ENCODE data around the gene MLIP. TPM values are rescaled to one million over a fixed set of nuclear protein-coding genes. Genes with fewer than 3 reads are reported as not detected.

The MLIP gene
- total and polyA plus RNA-seq, 9 donors, result 0.05 to 1.2 (median 0.40) TPM; not detected in 4

GRCh38 chr6:54093326-54093948 lies 17.8 kb upstream of the MLIP start:
- Histone ChIP-seq H3K9me3 (no peaks in the 10 kb centered on the region), H3K27ac (no peak overlapping the region), H3K27me3 (no peaks in the 10 kb centered on the region), H3K36me3 (no peaks in the 10 kb centered on the region), H3K4me3 (no peak overlapping the region), H3K4me1 (ENCODE audit: insufficient read depth) (no peaks in the 10 kb centered on the region)
- TF ChIP-seq POLR2A (IDR thresholded peaks at IDR 0.05) (no peak), EP300 (IDR thresholded peaks at IDR 0.05) (no peak)
- TF ChIP-seq, protein P1, sequence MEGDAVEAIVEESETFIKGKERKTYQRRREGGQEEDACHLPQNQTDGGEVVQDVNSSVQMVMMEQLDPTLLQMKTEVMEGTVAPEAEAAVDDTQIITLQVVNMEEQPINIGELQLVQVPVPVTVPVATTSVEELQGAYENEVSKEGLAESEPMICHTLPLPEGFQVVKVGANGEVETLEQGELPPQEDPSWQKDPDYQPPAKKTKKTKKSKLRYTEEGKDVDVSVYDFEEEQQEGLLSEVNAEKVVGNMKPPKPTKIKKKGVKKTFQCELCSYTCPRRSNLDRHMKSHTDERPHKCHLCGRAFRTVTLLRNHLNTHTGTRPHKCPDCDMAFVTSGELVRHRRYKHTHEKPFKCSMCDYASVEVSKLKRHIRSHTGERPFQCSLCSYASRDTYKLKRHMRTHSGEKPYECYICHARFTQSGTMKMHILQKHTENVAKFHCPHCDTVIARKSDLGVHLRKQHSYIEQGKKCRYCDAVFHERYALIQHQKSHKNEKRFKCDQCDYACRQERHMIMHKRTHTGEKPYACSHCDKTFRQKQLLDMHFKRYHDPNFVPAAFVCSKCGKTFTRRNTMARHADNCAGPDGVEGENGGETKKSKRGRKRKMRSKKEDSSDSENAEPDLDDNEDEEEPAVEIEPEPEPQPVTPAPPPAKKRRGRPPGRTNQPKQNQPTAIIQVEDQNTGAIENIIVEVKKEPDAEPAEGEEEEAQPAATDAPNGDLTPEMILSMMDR (IDR thresholded peaks at IDR 0.05), result no peak
- intact Hi-C loops (cut with DNase I), result no loop called here
- 52 to 66% (median 57%) methylated on average over 6 of the region's 6 CpGs for WGBS, 3 donors
- DNase-seq, result no peak

- Histone ChIP-seq H3K9me3 (no peaks in the 10 kb centered on the region), H3K27me3 (no peaks in the 10 kb centered on the region), H3K27ac (no peak overlapping the region), H3K4me1 (ENCODE audit: insufficient read depth) (no peaks in the 10 kb centered on the region), H3K4me3 (no peak overlapping the region), H3K36me3 (no peaks in the 10 kb centered on the region)
- intact Hi-C loops (cut with DNase I), result no loop called here
- TF ChIP-seq POLR2A (IDR thresholded peaks at IDR 0.05) (no peak), EP300 (IDR thresholded peaks at IDR 0.05) (no peak)
- TF ChIP-seq, protein P1 (IDR thresholded peaks at IDR 0.05), result no peak
- no peak for DNase-seq
These were observed 16.9 kb upstream of the MLIP start for GRCh38 chr6:54094293-54094692.

- no peaks in the 10 kb centered on the region for H3K9me3 ChIP-seq
- intact Hi-C loops (cut with DNase I), result no loop called here
- no peaks in the 10 kb centered on the region for H3K36me3 ChIP-seq
- H3K27ac ChIP-seq, result no peak overlapping the region
- H3K27me3 ChIP-seq, result no peaks in the 10 kb centered on the region
- H3K4me1 ChIP-seq (ENCODE audit: insufficient read depth), result no peaks in the 10 kb centered on the region
- DNase-seq, result no peak
- no peak for TF ChIP-seq EP300 (IDR thresholded peaks at IDR 0.05)
- TF ChIP-seq, protein P1 (IDR thresholded peaks at IDR 0.05), result no peak
- 82 to 87% (median 86%) methylated on average over 4 of the region's 4 CpGs for WGBS, 3 donors
- no peak overlapping the region for H3K4me3 ChIP-seq
These were observed 16.5 kb upstream of the MLIP start for GRCh38 chr6:54094786-54095185.

DNA sequence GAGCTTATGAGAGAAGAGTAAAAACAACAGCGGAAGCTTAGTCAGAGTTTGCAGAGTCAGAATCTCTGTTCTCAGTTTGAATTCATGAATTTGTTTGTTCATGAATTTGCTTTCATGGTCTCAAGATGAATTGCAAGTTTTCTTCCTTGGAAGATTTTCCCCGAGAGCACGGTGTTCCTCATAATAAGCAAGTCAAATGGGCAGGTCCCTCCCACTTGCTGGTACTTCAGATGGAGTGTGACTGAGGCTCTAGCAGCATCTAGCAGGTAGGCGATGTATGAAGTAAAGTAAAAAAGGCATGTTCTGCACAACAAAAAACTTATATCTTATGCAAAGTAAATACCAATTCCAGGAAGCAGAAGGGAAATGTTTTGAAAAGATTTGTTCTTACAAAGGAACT lies 15.5 kb upstream of the MLIP start:
- Histone ChIP-seq H3K27ac (no peak overlapping the region), H3K9me3 (no peaks in the 10 kb centered on the region), H3K4me1 (ENCODE audit: insufficient read depth) (no peaks in the 10 kb centered on the region), H3K27me3 (no peaks in the 10 kb centered on the region), H3K36me3 (no peaks in the 10 kb centered on the region), H3K4me3 (no peak overlapping the region)
- TF ChIP-seq, protein P1 (IDR thresholded peaks at IDR 0.05), result no peak
- TF ChIP-seq POLR2A (IDR thresholded peaks at IDR 0.05) (no peak), EP300 (IDR thresholded peaks at IDR 0.05) (no peak)
- WGBS, 3 donors, result 82 to 89% (median 84%) methylated on average over 4 of the region's 4 CpGs
- no peak for DNase-seq
- intact Hi-C loops (cut with DNase I), result no loop called here
